GM23248 (cell line): ENCODE data around the gene SNRPD3. TPM values are rescaled to one million over a fixed set of nuclear protein-coding genes. Genes with fewer than 3 reads are reported as not detected.

Experiments used
- DNase-seq: peaks from one replicate; pipeline ENCODE4 v3.0.0-alpha.2; 2015
- H2AFZ ChIP-seq: fragments of 200-600 bp; sonication (generic); 2 replicates; pipeline ENCODE4 v1.6.1; 2016; ENCODE audit warnings: antibody characterized with exemption
- H3F3A ChIP-seq: fragments of 200-600 bp; sonication (generic); 2 replicates; pipeline ENCODE4 v1.6.1; 2016; ENCODE audit warnings: mild to moderate bottlenecking, antibody characterized with exemption, mixed run types; ENCODE audit not compliant: insufficient read depth
- H3K27ac ChIP-seq: fragments of 200-600 bp; sonication (generic); 2 replicates; pipeline ENCODE4 v1.5.1; 2016; ENCODE audit warnings: mild to moderate bottlenecking
- H3K27me3 ChIP-seq: fragments of 200-600 bp; sonication (generic); replicated peaks from 2 replicates; pipeline ENCODE4 v1.6.1; 2016; ENCODE audit warnings: mild to moderate bottlenecking; ENCODE audit not compliant: insufficient read depth
- H3K36me3 ChIP-seq: fragments of 200-600 bp; sonication (generic); 2 replicates; pipeline ENCODE4 v1.6.1; 2016; ENCODE audit warnings: low read depth, mild to moderate bottlenecking
- H3K4me1 ChIP-seq: fragments of 200-600 bp; sonication (generic); 2 replicates; pipeline ENCODE4 v1.6.1; 2016; ENCODE audit warnings: mild to moderate bottlenecking; ENCODE audit not compliant: insufficient read depth
- H3K4me2 ChIP-seq: fragments of 200-600 bp; sonication (generic); one replicate; pipeline ENCODE4 v1.6.1; 2016; ENCODE audit warnings: mild to moderate bottlenecking; ENCODE audit not compliant: unreplicated experiment
- H3K4me3 ChIP-seq: fragments of 200-600 bp; sonication (generic); 2 replicates; pipeline ENCODE4 v1.5.1; 2016; ENCODE audit warnings: mild to moderate bottlenecking
- H3K79me2 ChIP-seq: fragments of 200-600 bp; sonication (generic); 2 replicates; pipeline ENCODE4 v1.6.1; 2016; ENCODE audit warnings: mild to moderate bottlenecking; ENCODE audit not compliant: insufficient read depth
- H3K9ac ChIP-seq: fragments of 200-600 bp; sonication (generic); 2 replicates; pipeline ENCODE4 v1.6.1; 2016; ENCODE audit warnings: mild to moderate bottlenecking
- H3K9me2 ChIP-seq: fragments of 200-600 bp; sonication (generic); 2 replicates; pipeline ENCODE4 v1.6.1; 2016; ENCODE audit warnings: mixed run types, mild to moderate bottlenecking, moderate library complexity; ENCODE audit not compliant: insufficient read depth
- H3K9me3 ChIP-seq: fragments of 200-600 bp; sonication (generic); one replicate; pipeline ENCODE4 v1.6.1; 2017; ENCODE audit warnings: low read depth
- H4K20me1 ChIP-seq: fragments of 200-600 bp; sonication (generic); 2 replicates; pipeline ENCODE4 v1.6.0; 2016; ENCODE audit not compliant: insufficient read depth
- EZH2 ChIP-seq: fragments of 200-600 bp; sonication (generic); IDR thresholded peaks from 2 replicates; pipeline ENCODE4 v1.6.1; 2018; ENCODE audit warnings: antibody characterized with exemption, mild to moderate bottlenecking; ENCODE audit not compliant: insufficient read depth, poor library complexity, severe bottlenecking
- EZH2phosphoT487 ChIP-seq: fragments of 200-600 bp; sonication (generic); IDR thresholded peaks from 2 replicates; pipeline ENCODE4 v1.6.1; 2018; ENCODE audit warnings: antibody characterized with exemption, moderate library complexity, mild to moderate bottlenecking, low read depth; ENCODE audit not compliant: insufficient read depth
- WGBS, 2 experiments: methylation state at CpG; one replicate each; pipeline ENCODE4 v1.1.6; 2015 to 2017; ENCODE audit warnings: low lambda C conversion rate in 2 of 2, low coverage in 1 of 2; ENCODE audit errors: missing lambda C conversion rate in 2 of 2; 5-methylcytosine and 5-hydroxymethylcytosine counted together
- in situ Hi-C: fragments of 300-500 bp; cut with MboI; formaldehyde crosslinking; loops from 2 replicates; pipeline ENCODE4 v1.15.0; 2020
- polyA plus RNA-seq: library from polyadenylated mRNA; unstranded; fragments of >200 nt; fragmentation: Nextera tagmentation; extraction: Ambion mirVana; gene quantifications from 2 replicates; pipeline ENCODE4 v1.2.1, GENCODE V29; 2016
- total RNA-seq: library from RNA; depleted of rRNA; stranded (reverse); fragments of >200 nt; shearing (Covaris generic); gene quantifications from 2 replicates; pipeline ENCODE4 v1.2.3, GENCODE V29; 2014

SNRPD3 gene
- total and polyA plus RNA-seq, 2 experiments from 2014 or later, result 106 to 109 TPM

GRCh38 chr22:24532075-24532474, 23.7 kb upstream of the SNRPD3 start:
- in situ Hi-C loops, result no loop called here
- Histone ChIP-seq H3K27ac (no peak overlapping the region), H3K27me3 (no peaks in the 10 kb centered on the region), H3K36me3 (no peaks in the 10 kb centered on the region), H2AFZ (no peak overlapping the region), H3K79me2 (no peaks in the 10 kb centered on the region), H3F3A (no peaks in the 10 kb centered on the region), H3K9me2 (no peaks in the 10 kb centered on the region), H3K4me2 (no peak overlapping the region), H3K4me3 (no peak overlapping the region), H3K9ac (no peak overlapping the region), H3K9me3 (no peaks in the 10 kb centered on the region), H4K20me1 (no peaks in the 10 kb centered on the region), H3K4me1 (no peaks in the 10 kb centered on the region)
- TF ChIP-seq EZH2, result no peak
- no peak for TF ChIP-seq EZH2phosphoT487
- DNase-seq, result no peak
- 94 to 100% methylated on average over 1 of the region's 1 CpG for WGBS, 2 experiments

- WGBS, 2 experiments, result 90% methylated on average over 4 of the region's 4 CpGs
- DNase-seq, result no peak
- Histone ChIP-seq H2AFZ (no peak overlapping the region), H3K27ac (no peak overlapping the region), H3K9me2 (no peaks in the 10 kb centered on the region), H4K20me1 (no peaks in the 10 kb centered on the region), H3K4me3 (no peak overlapping the region), H3K27me3 (no peaks in the 10 kb centered on the region), H3K4me1 (no peaks in the 10 kb centered on the region), H3F3A (no peaks in the 10 kb centered on the region), H3K9me3 (no peaks in the 10 kb centered on the region), H3K36me3 (no peaks in the 10 kb centered on the region), H3K9ac (no peak overlapping the region), H3K79me2 (no peaks in the 10 kb centered on the region), H3K4me2 (no peak overlapping the region)
- in situ Hi-C loops, result no loop called here
- TF ChIP-seq EZH2phosphoT487 (no peak), EZH2 (no peak)
Observed at GRCh38 chr22:24535348-24535747, 20.5 kb upstream of the SNRPD3 start.

GRCh38 chr22:24536089-24536488, 19.7 kb upstream of the SNRPD3 start:
- H4K20me1 ChIP-seq, result no peaks in the 10 kb centered on the region
- no peaks in the 10 kb centered on the region for H3K27me3 ChIP-seq
- no peak overlapping the region for H3K27ac ChIP-seq
- no peak for DNase-seq
- no peak overlapping the region for H2AFZ ChIP-seq
- no peak overlapping the region for H3K4me2 ChIP-seq
- H3K4me3 ChIP-seq, result no peak overlapping the region
- no peaks in the 10 kb centered on the region for H3K9me3 ChIP-seq
- TF ChIP-seq EZH2, result no peak
- no peak for TF ChIP-seq EZH2phosphoT487
- H3K9ac ChIP-seq, result no peak overlapping the region
- WGBS, 2 experiments, result 93 to 100% methylated on average over 3 of the region's 3 CpGs
- no peaks in the 10 kb centered on the region for H3F3A ChIP-seq
- in situ Hi-C loops, result no loop called here
- H3K4me1 ChIP-seq, result no peaks in the 10 kb centered on the region
- H3K79me2 ChIP-seq, result no peaks in the 10 kb centered on the region
- H3K36me3 ChIP-seq, result no peaks in the 10 kb centered on the region
- H3K9me2 ChIP-seq, result no peaks in the 10 kb centered on the region

GRCh38 chr22:24540470-24540869, 15.3 kb upstream of the SNRPD3 start:
- TF ChIP-seq EZH2phosphoT487 (no peak), EZH2 (no peak)
- no peaks in the 10 kb centered on the region for H3K9me2 ChIP-seq
- H3K27ac ChIP-seq, result no peak overlapping the region
- in situ Hi-C loops, result no loop called here
- WGBS, 2 experiments, result 71 to 72% methylated on average over 2 of the region's 2 CpGs
- no peaks in the 10 kb centered on the region; the same call in 1 of the 2 replicates for H3K36me3 ChIP-seq
- H3K4me3 ChIP-seq, result no peak overlapping the region
- H3K9ac ChIP-seq, result no peak overlapping the region
- no peaks in the 10 kb centered on the region for H3K79me2 ChIP-seq
- H3F3A ChIP-seq, result no peaks in the 10 kb centered on the region
- no peaks in the 10 kb centered on the region for H4K20me1 ChIP-seq
- H3K9me3 ChIP-seq, result no peaks in the 10 kb centered on the region
- H3K4me1 ChIP-seq, result no peaks in the 10 kb centered on the region
- DNase-seq, result no peak
- no peak overlapping the region for H2AFZ ChIP-seq
- no peak overlapping the region for H3K4me2 ChIP-seq
- no peaks in the 10 kb centered on the region for H3K27me3 ChIP-seq
